HepG2 (cell line): ENCODE data around the gene SKP1. TPM values are rescaled to one million over a fixed set of nuclear protein-coding genes. Genes with fewer than 3 reads are reported as not detected.

Experiments used
- ARNT2 ChIP-seq: sonication (generic); formaldehyde crosslinking; IDR thresholded peaks from 2 replicates; pipeline ENCODE4 v1.8.0; 2022; ENCODE audit warnings: mild to moderate bottlenecking, low read depth, missing genetic modification reagents, moderate library complexity
- DDIT3 ChIP-seq: sonication (generic); formaldehyde crosslinking; IDR thresholded peaks from 2 replicates; pipeline ENCODE4 v1.4.0; 2020; ENCODE audit warnings: mild to moderate bottlenecking, missing genetic modification reagents
- DPF2 ChIP-seq: sonication (generic); formaldehyde crosslinking; IDR thresholded peaks from 2 replicates; pipeline ENCODE4 v1.4.0; 2020; ENCODE audit warnings: mild to moderate bottlenecking, low read depth, missing genetic modification reagents, borderline replicate concordance
- GATAD2A ChIP-seq: IDR thresholded peaks from 2 replicates; pipeline ENCODE4 v1.6.1; 2016
- HNF1A ChIP-seq, 2 experiments: sonication (generic) in 1 of 2; formaldehyde crosslinking in 1 of 2; IDR thresholded peaks; 2 replicates each; pipeline versions ENCODE4 v1.4.0 to v1.6.1; 2016 to 2020; ENCODE audit warnings: borderline replicate concordance in 1 of 2, low read depth in 1 of 2, mild to moderate bottlenecking in 1 of 2, missing genetic modification reagents in 1 of 2
- KLF13 ChIP-seq: sonication (generic); formaldehyde crosslinking; IDR thresholded peaks from 2 replicates; pipeline ENCODE4 v1.4.0; 2020; ENCODE audit warnings: mild to moderate bottlenecking, missing genetic modification reagents
- MED8 ChIP-seq: sonication (generic); formaldehyde crosslinking; IDR thresholded peaks from 2 replicates; pipeline ENCODE4 v1.8.1; 2023; ENCODE audit warnings: mild to moderate bottlenecking, missing genetic modification reagents; ENCODE audit not compliant: insufficient replicate concordance
- PHF8 ChIP-seq: sonication (generic); formaldehyde crosslinking; IDR thresholded peaks from 2 replicates; pipeline ENCODE4 v1.5.0; 2020; ENCODE audit warnings: missing genetic modification reagents
- RFXAP ChIP-seq: sonication (generic); formaldehyde crosslinking; IDR thresholded peaks from 2 replicates; pipeline ENCODE4 v1.4.0; 2020; ENCODE audit warnings: missing genetic modification reagents, borderline replicate concordance
- SOX13 ChIP-seq, 3 experiments: fragments of 450-650 bp in 1 of 3; sonication (generic) in 1 of 3; formaldehyde crosslinking in 1 of 3; IDR thresholded peaks in 2 of 3; conservative IDR thresholded peaks in 1 of 3; 2 replicates each; pipeline versions ENCODE4 v1.5.0 to v1.6.1; 2016 to 2020; ENCODE audit warnings: antibody characterized with exemption in 1 of 3, mild to moderate bottlenecking in 1 of 3, missing compliant biosample characterization in 1 of 3, missing genetic modification reagents in 1 of 3, moderate library complexity in 1 of 3
- ZBTB42 ChIP-seq: sonication (generic); formaldehyde crosslinking; IDR thresholded peaks from 2 replicates; pipeline ENCODE4 v1.5.0; 2020; ENCODE audit warnings: mild to moderate bottlenecking, missing genetic modification reagents
- ZNF235 ChIP-seq: sonication (generic); formaldehyde crosslinking; IDR thresholded peaks from 2 replicates; pipeline ENCODE4 v1.8.1; 2023; ENCODE audit warnings: mild to moderate bottlenecking, missing genetic modification reagents, borderline replicate concordance
- ZNF431 ChIP-seq: sonication (generic); formaldehyde crosslinking; IDR thresholded peaks from 2 replicates; pipeline ENCODE4 v1.9.0; 2022; ENCODE audit warnings: missing genetic modification reagents, low read depth, mild to moderate bottlenecking, borderline replicate concordance
- ZNF572 ChIP-seq: sonication (generic); formaldehyde crosslinking; IDR thresholded peaks from 2 replicates; pipeline ENCODE4 v1.5.1; 2020; ENCODE audit warnings: mild to moderate bottlenecking, missing genetic modification reagents
- ZNF614 ChIP-seq: IDR thresholded peaks from 2 replicates; pipeline ENCODE4 v1.6.1; 2018; ENCODE audit warnings: missing biosample characterization, missing genetic modification reagents, inconsistent platforms, borderline replicate concordance
- ZNF749 ChIP-seq: sonication (generic); formaldehyde crosslinking; IDR thresholded peaks from 2 replicates; pipeline ENCODE4 v1.8.0; 2022; ENCODE audit warnings: mild to moderate bottlenecking, missing genetic modification reagents, moderate library complexity, borderline replicate concordance
- polyA plus RNA-seq, 8 experiments: library from polyadenylated mRNA; depleted of rRNA in 3 of 8; stranded (reverse) in 7 of 8; unstranded in 1 of 8; fragments of >200 nt; fragmentation: Illumina TruSeq in 4 of 8; extraction: Trizol in 4 of 8; gene quantifications; 2 replicates each; pipeline versions ENCODE4 v1.2.1 to v1.2.3, GENCODE V29; 2011 to 2016; ENCODE audit warnings: low read depth in 4 of 8, missing spikeins in 1 of 8, mixed read lengths in 1 of 8; ENCODE audit not compliant: insufficient read depth in 1 of 8
- total RNA-seq, 5 experiments: library from RNA; depleted of rRNA; stranded (reverse); fragments of >200 nt; fragmentation: Illumina TruSeq; extraction: Trizol; gene quantifications; 2 replicates each; pipeline ENCODE4 v1.2.3, GENCODE V29; 2016; ENCODE audit warnings: low read depth in 1 of 5
- TF ChIP-seq, protein P1 (sequence below): sonication (generic); formaldehyde crosslinking; IDR thresholded peaks from 2 replicates; pipeline ENCODE4 v1.4.0; 2020; ENCODE audit warnings: missing genetic modification reagents

The SKP1 gene
- total and polyA plus RNA-seq, 2 of the 13 experiments (the other 11 are each of a cell fraction or from before 2014, with no cell fraction given) = 134 to 340 TPM

DNA sequence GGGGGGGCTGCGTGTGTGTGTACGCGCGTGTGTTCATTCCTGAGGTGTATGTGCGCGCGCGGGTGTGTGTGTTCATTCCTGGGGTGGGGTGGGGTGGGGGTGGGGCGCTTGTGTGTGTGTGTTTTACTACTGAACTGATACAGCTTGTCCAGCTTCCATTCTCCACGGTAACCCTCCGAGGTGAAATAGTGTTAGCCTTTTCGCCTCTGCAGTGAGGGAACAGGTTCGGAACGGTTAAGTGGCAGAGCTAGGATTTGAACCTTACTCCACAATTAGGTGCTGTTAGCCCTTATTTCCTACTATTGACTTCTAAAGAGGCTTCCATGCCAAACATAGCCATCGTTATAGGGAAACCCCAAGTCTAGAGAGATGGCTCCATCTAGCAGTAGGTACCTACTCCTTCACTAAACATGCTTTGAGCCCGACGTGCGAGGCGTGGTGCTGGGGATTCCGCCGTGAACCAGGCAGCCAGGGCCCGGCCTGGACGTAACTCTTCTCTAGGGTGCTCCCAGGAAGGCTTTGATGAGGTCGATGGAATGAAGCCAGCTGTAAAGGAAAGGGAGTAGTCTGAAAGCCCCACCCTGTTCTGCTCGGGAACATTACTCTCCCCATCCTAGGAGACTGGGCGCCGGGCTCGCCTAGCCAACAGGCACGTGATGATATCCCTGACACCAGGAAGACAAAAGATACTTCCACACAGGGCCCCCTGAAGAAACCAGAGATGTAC lies 782 bp upstream of the SKP1 start (continued):
- TF ChIP-seq ZNF614 (CRISPR knock-in tag) = no peak
- TF ChIP-seq GATAD2A (CRISPR knock-in tag) = no peak
- TF ChIP-seq ZNF235 (CRISPR knock-in tag) = no peak
- no peak for TF ChIP-seq MED8
- no peak for TF ChIP-seq SOX13 (IDR thresholded peaks at IDR 0.05)
- 0 out of 4 replicates have a peak, but pooled peaks of 1 of the 2 experiments have one; percentile 7 for TF ChIP-seq SOX13 (CRISPR knock-in tag; conservative IDR thresholded peaks at IDR 0.05 in 1 of 2, IDR thresholded peaks at IDR 0.05 in 1 of 2)
- no peak for TF ChIP-seq ZNF749 (CRISPR knock-in tag)
- no peak for TF ChIP-seq ZNF572 (CRISPR knock-in tag)
- TF ChIP-seq DDIT3 = no peak
- TF ChIP-seq ARNT2 (CRISPR knock-in tag) = peak; percentile 64; the same call in 1 of the 2 replicates
- TF ChIP-seq, protein P1, sequence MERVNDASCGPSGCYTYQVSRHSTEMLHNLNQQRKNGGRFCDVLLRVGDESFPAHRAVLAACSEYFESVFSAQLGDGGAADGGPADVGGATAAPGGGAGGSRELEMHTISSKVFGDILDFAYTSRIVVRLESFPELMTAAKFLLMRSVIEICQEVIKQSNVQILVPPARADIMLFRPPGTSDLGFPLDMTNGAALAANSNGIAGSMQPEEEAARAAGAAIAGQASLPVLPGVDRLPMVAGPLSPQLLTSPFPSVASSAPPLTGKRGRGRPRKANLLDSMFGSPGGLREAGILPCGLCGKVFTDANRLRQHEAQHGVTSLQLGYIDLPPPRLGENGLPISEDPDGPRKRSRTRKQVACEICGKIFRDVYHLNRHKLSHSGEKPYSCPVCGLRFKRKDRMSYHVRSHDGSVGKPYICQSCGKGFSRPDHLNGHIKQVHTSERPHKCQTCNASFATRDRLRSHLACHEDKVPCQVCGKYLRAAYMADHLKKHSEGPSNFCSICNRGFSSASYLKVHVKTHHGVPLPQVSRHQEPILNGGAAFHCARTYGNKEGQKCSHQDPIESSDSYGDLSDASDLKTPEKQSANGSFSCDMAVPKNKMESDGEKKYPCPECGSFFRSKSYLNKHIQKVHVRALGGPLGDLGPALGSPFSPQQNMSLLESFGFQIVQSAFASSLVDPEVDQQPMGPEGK (CRISPR knock-in tag) = 0 out of 2 replicates have a peak, but pooled peaks have one; percentile 2
- TF ChIP-seq ZNF431 (CRISPR knock-in tag) = no peak
- no peak for TF ChIP-seq HNF1A (IDR thresholded peaks at IDR 0.05; ENCODE audit: low read depth)
- no peak for TF ChIP-seq HNF1A (CRISPR knock-in tag; IDR thresholded peaks at IDR 0.05; ENCODE audit: borderline replicate concordance)
- TF ChIP-seq KLF13 = no peak
- TF ChIP-seq PHF8 = no peak
- no peak for TF ChIP-seq DPF2 (CRISPR knock-in tag)
- no peak for TF ChIP-seq RFXAP (CRISPR knock-in tag)
- no peak for TF ChIP-seq ZBTB42
